ENCODE results near the gene CHADL.
A peak's percentile ranks its signal among the peaks of the same experiment; 100 is the strongest.

CHADL gene

DNA sequence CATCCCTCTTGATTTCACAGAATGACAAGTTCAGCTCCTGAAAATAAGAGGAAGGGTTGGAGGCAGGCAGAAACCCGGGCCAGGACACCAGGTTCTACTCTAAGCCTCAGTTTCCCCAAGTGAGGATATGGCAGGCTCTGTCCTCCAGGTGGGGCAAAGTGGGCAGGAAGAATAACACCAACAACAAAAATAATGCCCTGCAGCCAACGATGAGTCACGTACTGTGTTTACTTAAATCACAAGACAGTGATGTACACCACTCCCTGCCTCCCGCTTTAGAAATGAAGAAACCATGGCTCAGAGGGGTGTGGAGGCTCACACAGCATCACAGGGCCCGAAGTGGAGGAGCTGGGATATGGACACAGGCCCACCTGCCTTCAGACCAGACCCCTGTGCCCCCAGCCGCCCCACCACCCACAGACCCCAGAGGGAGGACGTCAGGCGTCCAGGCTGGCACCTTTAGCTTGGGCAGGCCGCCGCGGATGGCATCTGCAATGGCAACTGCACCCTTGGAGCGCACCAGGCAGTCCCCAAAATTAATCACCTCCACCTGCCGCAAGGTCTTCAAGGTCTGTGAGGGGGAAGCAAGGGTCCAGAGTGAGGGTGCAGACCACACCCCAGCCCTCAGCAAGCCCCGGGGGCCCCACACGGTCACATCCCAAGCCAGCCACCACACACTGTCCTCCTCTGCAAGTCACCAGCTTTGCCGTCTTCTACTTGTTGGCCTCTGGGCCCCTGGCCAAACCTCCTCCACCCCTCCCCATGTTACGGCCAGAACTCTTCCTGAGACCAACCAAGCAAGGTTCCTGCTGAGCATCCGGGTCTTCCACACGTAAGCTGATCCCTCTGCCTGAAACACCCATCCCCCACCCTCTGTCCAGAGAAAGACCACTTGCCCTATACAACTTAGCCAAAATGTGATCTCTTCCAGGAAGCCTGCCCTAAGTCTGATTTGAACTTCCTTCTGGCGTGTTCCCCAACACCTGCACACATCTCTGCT lies 15.8 kb upstream of the CHADL start:
- DNase-seq (ENCODE audit: low read depth) = no peak

DNA sequence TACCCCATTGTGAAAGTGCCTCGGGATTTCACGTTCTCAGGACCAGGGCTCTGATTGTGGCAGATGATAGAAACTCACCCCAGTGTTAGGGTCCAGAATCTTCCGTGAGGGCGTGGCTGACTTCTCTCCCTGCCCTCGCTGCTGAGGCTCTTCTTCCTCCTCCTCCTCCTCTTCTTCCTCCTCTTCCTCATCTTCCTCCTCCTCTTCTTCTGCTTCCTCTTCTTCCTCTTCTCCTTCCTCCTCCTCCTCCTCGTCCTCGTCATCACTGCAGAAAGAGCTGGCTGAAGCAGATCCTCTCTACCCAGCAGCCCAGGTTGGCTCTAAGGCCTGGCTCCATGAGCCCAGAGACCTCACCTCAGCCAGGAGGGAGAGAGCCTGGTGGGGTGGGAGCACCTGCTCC lies 13.5 kb upstream of the CHADL start:
- no peak for DNase-seq (ENCODE audit: low read depth)

DNA sequence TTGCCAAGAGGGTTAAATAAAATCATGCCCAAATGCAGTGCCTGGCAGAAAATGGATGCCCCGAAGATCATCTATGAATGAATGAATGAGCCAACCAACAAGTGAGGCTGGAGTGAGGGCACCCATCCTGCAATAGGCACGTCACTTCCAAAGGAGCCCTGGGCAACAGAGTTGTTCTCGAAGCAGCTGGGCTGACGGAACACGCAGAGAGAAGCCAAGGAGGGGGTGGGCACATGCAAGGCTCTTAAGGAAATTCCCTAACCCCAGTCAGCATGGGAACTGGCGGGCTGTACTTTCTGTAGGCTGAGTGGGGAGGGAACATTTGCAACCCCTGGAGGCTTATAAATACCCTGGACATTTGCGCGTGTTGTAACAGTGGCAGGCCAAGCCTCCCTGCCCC lies 11.6 kb upstream of the CHADL start:
- DNase-seq (ENCODE audit: low read depth) = no peak

DNA sequence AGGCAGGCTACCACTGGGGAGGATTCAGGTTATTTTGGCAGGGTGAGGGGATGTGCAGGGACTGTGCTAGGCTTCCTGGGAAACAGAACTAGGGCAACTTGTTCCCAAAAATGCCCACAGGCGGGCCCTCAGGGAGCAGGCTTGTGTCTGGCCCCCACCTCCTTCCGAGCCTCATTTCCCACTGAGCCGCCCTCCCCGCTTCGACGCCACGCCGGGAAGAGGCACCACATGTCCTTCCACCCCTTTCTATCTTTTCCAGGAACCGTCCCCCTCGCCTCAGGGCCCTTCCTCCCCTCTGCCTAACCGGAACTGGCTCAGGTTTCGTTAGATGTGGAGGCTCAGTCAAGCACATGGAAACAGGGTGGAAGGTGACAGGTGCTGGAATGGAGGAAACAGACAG lies 9.4 kb upstream of the CHADL start:
- DNase-seq (ENCODE audit: low read depth) = no peak

DNA sequence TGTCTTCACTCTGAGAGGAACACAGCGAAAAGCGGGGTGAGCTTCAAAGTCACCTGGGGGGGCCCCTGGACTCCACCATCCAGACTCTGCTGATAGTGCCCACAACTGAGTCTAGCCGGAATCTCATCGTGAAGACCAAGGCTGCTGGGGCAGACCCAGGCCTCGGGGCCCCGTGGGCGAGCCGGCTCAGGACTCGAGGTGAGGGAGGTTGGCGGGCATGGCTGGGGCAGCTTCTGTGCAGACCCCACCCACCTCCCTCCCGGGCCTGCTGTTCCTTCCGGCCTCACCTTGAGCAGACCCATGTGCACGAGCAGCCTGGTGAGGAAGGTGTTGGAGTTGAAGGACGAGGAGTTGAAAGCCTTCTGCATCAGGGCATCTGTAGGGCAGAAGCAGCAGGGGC lies 8.7 kb upstream of the CHADL start:
- no peak for DNase-seq (ENCODE audit: low read depth)

DNA sequence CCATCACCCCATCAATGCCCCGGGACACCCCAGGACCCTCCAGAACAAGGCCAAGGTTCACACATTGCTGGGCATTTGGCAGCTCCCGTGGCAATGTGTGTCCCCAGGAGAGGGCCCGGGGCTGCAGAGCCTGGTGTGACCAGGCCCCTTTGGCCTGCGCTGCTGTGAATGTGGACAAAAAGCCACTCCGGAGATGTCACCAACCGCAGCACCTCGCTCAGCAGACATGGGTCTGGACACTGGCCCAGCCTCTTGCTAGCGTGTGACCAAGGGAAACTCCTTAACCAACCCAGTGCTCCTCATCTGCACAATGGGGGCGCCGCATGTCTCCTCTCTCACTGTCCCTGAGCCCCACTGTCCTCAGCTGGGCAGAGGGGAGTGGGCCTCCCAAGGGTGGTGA lies 8.0 kb upstream of the CHADL start:
- no peak for DNase-seq (ENCODE audit: low read depth)

DNA sequence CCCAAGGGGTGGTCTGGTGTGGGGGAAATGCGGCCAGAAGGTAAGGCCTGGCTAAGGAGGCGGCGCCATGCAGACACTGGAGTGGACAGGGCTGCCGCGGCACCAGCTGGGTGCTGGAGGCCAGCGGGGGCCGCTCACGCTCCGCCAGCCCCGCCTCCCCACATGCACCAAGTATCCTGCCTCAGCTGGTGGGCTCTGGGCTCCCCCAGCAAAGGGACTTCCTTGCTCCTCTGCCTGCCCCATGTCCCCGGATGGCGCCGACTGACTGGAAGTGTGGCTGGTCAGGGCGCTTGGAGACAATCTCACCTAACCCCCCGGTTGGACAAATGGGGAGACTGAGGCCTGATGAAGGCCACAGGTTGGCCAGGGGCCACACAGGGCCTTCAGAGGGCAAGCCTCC lies 7.6 kb upstream of the CHADL start:
- no peak for DNase-seq (ENCODE audit: low read depth)

DNA sequence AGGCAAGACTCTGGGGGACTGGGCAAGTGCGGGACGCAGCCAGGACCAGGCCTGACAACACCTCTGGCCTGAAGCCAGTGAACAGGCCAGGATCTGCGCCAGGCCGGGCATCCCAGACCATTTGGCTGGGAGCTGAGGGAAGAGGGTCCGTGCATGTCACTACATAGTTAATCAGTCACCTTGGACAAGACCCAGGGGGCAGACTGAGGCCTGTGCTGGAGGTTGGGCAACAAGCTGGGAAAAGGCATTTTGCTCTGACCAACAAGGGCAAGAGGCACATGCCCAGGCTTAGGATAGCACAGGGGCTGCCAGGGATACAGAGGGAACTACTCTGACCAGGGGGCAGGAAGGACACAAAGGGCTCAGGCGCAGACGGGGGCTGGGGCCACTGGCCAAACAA lies 7.0 kb upstream of the CHADL start:
- DNase-seq (ENCODE audit: low read depth) = no peak

DNA sequence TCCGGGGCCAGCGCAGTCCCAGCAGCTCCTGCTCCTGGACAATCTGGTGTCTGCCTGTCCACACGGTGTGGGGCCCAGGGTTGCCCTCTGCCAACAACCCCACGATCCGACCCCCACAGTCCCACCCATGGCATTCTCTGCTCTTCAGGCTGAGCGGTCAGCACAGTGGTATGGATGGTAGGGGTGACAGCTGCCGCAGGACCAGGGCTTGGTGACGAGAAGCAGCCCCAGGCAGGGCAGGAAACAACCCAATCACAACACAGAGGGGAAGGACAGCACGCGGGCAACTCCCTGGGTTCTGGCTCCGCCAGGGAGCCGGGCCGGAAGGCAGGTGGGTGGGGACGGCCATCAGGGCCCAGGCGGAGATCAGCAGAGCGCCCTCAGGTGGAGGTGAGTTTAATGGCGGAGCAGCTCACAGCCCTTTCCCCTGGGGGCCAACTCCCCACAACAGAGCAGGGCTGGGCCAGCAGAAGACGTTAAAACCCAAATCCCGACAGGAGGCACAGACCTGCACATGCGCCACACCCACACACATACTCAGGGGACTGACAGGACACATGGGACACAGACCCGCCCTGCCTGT lies 5.3 kb upstream of the CHADL start:
- no peak for DNase-seq (ENCODE audit: low read depth)

DNA sequence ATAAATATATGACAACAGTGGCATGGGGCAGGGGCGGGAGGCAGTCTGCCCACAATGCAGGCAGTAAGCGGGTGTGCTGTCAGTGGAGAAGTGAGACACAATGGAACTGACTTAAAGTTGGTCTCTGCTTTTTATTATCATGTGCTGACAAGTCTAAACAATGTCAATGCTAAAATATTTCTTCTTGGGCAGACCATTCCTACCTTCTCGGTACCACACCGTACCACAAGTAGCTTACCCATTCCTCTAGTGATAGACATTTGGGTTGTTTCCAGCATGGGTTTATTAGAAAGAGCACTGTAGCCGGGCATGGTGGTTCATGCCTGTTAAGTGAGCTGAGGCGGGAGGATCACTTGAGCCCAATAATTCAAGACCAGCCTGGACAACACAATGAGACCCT lies 2.6 kb upstream of the CHADL start:
- no peak for DNase-seq (ENCODE audit: low read depth)

DNA sequence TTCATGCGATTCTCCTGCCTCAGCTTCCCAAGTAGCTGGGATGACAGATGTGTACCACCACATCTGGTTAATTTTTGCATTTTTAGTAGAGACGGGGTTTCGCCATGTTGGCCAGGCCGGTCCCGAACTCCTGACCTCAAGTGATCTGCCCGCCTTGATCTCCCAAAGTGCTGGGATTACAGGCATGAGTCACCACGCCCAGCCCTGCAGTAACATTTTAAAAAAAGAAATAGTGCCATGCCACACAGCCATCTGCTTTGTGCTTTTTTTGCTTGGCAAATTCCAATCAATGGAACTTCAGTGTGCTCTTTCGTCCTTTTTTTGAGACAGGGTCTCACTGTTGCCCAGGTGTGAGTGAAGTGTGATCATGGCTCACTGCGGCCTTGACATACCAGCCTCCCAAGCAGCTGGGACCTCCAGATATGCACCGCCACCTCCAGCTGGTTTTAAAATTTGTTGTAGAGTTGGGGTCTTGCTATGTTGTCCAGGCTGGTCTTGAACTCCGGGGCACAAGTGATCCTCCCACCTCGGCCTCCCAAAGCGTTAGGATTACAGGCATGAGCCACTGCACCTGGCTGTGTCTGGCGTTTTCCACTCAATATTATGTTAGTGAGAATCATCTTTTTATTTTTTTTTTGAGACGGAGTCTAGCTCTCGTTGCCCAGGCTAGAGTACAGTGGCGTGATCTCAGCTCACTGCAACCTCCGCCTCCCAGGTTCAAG lies 1.8 kb upstream of the CHADL start:
- DNase-seq (ENCODE audit: low read depth) = no peak

DNA sequence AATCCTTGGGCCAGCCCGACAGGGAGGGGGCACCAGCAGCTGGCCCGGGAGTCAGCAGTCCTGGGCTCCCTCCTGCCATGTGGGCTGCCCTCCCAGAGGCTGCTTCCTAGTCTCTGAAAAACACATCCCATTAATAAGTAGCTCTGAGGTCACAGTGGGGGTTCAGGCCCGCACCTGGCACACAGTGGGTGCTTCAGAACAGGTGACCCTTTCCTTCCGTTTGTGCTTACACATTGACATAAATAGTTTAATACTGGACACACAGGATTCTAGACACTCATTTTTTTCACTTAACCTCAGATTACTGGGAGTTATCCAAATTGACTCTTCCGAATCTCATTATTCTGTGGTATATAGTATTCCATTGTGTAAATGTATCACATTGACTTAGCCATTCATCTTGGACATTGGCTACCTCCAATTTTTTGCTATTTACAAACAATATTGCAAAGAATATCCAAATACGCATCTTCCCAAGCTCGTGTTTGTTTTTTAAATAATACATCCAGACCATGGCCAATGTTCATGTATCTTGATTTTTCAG lies 474 bp upstream of the CHADL start:
- no peak for DNase-seq (ENCODE audit: low read depth)

DNA sequence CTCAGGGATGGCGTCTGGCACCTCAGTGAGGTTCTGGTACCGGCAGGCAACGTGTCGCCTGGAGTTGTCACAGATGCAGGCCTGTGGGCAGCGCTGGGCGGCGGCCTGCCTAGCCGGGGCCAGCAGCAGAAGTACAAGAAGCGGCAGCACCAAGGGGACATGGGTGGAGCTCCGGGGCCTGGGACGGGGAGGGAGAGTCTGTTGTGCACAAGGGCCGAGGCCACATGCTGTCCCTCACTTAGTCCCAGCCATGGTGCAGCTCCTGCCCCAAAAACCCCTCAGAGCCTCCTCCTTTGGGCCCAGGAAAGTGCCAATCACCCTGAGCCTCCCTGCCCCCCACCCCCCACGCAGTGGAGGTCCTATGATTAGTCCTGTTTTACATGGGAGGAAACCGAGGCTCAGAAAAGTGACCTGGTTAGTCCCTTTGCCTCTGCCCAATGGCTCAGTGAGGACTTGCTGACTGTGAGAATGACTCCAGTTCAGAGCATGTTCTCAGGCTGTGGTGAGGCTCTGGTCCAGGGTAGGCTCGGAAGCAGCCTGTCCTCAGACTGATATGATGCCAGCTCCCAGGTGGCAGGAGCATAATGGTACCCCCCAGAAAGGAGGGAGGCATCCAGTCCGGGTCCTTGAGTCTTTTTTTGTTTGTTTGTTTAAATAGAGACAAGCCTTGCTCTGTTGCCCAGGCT lies 1.1 kb downstream of the CHADL start:
- DNase-seq (ENCODE audit: low read depth) = no peak

DNA sequence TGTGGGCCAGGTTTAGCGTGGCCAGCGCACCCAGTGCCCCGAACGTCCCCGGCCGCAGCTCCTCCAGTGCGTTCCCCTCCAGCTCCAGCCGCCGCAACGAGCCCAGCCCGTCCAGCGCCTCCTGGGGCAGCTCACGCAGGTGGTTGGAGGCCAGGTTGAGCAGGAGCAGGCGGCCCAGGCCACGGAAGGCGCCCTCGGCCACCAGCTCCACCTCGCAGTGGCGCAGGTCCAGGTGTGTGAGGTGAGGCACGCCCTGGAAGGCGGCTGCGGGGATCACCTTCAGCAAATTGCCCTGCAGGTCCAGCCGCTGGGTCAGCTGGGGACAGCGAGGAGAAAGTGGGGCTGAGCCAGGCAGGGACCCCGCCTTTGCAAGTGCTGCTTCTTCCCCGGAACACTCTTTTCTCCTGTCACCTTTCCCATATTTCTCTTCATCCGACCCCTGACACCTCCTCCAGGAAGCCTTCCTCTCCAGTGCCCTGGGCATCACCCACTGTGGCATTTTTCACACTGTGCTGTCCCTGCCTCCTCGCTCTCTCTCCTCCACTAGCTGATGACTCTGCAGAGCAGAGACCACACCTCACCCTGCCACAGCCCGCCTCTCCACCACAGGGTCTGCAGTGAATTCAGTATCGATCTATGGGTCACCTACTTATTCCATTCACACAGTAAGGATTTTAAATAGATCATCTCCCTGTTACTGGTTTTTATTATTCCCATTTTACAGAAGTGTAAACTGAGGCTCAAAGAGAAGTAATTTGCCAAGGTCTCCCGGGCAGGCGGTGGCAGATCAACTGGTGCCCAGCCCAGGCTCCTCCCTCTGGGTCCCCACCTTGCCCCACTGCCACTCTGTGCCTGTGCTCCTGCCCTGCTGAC lies 1.9 kb downstream of the CHADL start:
- no peak for DNase-seq (ENCODE audit: low read depth)

DNA sequence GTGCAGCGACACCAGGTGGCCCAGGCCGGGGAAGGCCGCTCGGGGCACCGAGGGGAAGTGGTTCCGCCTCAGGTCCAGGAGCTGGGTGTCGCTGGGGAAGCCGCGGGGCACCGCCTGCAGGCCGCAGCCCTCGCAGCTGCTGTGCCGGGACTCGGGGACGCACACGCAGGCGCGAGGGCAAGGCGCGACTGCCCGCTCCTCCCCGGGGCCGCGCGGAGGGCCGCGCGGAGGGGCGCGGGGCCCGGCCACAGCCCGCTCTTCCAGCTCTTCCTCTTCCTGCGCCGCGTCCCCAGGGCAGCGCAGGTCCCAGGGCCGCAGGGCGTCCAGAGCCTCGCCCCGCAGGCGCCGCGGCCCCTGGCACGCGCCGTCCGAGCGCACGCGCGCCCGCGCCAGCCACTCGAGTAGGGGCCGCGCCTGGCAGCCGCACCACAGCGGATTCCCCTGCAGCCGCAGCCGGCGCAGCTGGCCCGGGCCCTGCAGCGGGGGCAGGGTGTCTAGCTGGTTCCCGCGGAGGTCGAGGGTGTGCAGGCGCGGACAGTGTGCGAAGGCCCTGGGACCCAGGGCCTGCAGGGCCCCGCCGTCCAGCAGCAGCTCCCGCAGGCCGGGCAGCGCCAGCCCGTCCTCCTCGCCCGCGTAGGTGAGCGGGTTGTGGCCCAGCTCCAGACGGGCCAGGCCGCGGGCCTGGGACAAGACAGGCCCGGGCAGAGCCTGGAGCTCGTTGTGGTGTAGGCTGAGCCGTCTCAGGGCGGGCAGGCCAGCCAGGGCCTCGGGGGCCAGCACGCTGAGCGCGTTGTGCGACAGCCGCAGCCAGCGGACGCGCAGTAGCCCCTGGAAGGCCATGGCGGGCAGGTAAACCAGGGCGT lies 2.8 kb downstream of the CHADL start:
- peak; percentile 55 for DNase-seq (ENCODE audit: low read depth)

DNA sequence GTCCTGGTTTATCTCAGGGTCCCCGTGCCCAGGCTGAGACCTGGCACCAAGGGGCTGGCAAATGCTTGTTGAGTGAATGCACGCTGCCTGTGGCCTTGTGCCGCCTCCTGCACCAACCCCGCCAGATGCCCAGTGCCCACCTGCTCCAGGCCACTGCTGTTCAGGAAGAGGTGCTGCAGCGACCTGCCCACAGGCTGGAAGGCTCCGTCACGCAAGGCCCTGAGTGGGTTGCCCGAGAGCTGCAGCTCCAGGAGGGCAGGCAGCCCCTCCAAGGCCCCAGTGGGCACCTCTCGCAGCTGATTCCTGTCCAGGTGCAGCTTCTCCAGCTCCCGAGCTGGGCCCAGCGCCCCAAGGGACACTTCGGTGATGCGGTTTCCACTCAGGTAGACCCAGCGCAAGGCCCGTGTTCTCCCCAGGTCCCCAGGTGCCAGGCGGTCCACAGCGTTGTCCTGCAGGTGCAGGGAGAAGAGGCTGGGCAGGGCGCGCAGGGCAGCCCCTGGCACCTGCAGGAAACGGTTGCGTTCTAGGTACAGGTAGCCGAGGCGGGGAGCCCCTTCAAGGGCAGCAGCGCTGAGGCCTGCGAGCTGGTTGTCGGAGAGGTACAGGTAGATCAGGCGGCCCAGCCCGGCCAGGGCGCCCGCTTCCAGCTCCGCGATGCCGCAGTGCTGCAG lies 3.6 kb downstream of the CHADL start:
- DNase-seq (ENCODE audit: low read depth) = no peak

DNA sequence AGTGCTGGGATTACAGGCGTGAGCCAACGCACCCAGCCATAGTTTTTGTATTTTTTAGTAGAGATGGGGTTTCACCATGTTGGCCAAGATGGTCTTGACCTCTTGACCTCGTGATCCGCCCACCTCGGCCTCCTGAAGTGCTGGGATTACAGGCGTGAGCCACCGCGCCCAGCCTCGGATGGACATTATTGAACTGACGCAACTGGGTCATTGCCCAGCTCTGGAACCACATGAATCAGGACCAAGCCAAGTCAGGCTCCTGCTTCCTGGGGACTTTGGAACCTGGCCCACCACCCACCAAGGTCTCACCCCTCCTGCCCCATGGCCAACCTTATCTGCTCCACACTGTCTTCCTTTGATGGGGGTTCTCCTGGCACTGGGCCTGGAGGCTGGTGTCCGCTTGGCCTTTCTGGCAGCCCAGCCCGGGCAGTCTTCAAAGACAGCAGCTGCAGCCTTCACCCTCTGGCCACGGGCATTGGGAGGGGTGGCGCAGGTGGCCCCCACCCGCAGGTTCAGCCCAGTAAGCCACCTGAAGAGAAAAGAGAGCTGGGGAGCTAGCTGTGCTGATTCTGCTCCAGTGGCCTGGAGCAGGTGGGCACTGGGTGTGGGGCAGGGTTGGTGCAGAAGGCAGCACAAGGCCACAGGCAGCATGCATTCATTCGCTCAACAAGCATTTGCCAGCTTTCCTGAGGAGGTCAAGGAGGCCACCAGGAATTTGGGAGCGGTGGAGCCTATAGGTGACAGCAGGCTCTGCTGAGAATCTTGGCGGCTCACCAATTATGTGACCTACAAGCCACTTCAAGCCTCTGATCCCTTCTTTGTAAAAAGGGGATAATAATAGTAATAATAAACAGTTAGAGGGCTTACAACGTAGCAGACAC lies 5.7 kb downstream of the CHADL start:
- no peak for DNase-seq (ENCODE audit: low read depth)

DNA sequence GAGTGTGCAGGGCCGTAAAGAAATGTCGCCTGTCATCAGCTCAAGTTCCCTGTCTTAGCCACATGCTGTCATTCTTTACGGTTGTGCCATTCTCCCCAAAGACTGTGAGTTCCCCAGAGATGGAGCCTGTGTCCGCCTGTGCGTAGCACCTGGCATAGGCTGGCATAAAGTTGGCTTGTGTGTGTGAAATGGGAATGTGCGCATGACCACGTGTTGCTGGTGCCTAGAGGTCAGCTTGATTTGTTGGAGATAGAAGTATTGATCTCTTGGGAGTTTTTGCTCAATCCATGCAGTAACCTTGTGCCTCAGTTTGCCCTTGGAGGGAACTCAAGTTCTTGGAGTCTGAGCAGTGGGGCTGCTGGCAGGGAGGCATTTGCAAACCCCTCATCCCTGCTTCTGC lies 9.4 kb downstream of the CHADL start:
- DNase-seq (ENCODE audit: low read depth) = no peak

DNA sequence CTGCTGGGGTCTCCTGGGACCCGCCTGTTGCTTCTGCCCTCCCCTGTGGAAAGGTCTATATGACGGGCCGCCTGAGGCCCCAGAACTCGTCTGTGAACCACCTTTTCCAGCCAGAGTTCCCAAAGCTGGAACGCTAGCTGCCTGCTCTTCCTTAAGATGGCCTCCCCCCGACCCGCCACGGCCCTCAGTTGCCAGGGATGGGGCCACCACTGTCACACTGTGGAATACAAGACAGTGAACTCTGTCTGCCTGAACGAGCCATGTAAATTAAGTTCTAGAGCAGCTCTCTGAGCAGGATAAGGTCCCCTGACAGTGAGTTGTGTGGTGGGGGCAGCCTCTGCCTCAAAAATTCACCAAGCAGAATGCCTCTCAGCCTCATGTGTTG lies 10.3 kb downstream of the CHADL start:
- no peak for DNase-seq (ENCODE audit: low read depth)
